ENCODE results near the gene E2F4. TPM values are rescaled to one million over a fixed set of nuclear protein-coding genes. Genes with fewer than 3 reads are reported as not detected.

E2F4 gene
- total and polyA plus RNA-seq, 9 of the 15 experiments (the other 6 are each of a cell fraction or from before 2014, with no cell fraction given): 9.7 to 139 (median 106) TPM

GRCh38 chr16:67183627-67184452 is 8.1 kb upstream of the E2F4 start, which contains the start of gene MATCAP1 (continued):
- TF ChIP-seq ARID4B (CRISPR knock-in tag; IDR thresholded peaks at IDR 0.05) (peak; percentile 60; the same call in 1 of the 2 replicates), SOX6 (IDR thresholded peaks at IDR 0.05) (peak; percentile 75; the same call in 1 of the 2 replicates), ZBTB5 (IDR thresholded peaks at IDR 0.05) (no peak), PHF8 (IDR thresholded peaks at IDR 0.05; ENCODE audit: borderline replicate concordance, low read length) (peak; percentile 84; the same call in 1 of the 2 replicates), NCOA1 (IDR thresholded peaks at IDR 0.05; ENCODE audit: low read depth) (no peak; the same call in 1 of the 2 replicates), FIP1L1 (IDR thresholded peaks at IDR 0.05; ENCODE audit: low read depth, low read length, poor library complexity, severe bottlenecking) (peak; percentile 71), MAZ (CRISPR knock-in tag; conservative IDR thresholded peaks at IDR 0.05 in 1 of 2, IDR thresholded peaks at IDR 0.05 in 1 of 2) (peak; percentile 79 to 84), FOXJ3 (CRISPR knock-in tag; IDR thresholded peaks at IDR 0.05) (no peak), MCM3 (IDR thresholded peaks at IDR 0.05) (no peak), ZNF551 (CRISPR knock-in tag; IDR thresholded peaks at IDR 0.05) (no peak), CXXC5 (CRISPR knock-in tag; IDR thresholded peaks at IDR 0.05) (peak; percentile 87), HMGN3 (IDR thresholded peaks at IDR 0.05; ENCODE audit: borderline replicate concordance, extremely low read depth, insufficient read length, low read depth, low read length) (peak; percentile 73), SREBF1 (IDR thresholded peaks at IDR 0.05; ENCODE audit: borderline replicate concordance, low read depth, low read length) (no peak), NEUROD1 (IDR thresholded peaks at IDR 0.05; ENCODE audit: borderline replicate concordance, low read depth, low read length, partially characterized antibody) (peak; percentile 82), KLF10 (CRISPR knock-in tag; IDR thresholded peaks at IDR 0.05) (no peak), SAP30 (IDR thresholded peaks at IDR 0.05; ENCODE audit: borderline replicate concordance, insufficient read depth, low read depth, low read length, poor library complexity, severe bottlenecking) (peak; percentile 52)
- TF ChIP-seq, protein P1, sequence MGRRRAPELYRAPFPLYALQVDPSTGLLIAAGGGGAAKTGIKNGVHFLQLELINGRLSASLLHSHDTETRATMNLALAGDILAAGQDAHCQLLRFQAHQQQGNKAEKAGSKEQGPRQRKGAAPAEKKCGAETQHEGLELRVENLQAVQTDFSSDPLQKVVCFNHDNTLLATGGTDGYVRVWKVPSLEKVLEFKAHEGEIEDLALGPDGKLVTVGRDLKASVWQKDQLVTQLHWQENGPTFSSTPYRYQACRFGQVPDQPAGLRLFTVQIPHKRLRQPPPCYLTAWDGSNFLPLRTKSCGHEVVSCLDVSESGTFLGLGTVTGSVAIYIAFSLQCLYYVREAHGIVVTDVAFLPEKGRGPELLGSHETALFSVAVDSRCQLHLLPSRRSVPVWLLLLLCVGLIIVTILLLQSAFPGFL (CRISPR knock-in tag; IDR thresholded peaks at IDR 0.05): no peak
- TF ChIP-seq, protein P2, sequence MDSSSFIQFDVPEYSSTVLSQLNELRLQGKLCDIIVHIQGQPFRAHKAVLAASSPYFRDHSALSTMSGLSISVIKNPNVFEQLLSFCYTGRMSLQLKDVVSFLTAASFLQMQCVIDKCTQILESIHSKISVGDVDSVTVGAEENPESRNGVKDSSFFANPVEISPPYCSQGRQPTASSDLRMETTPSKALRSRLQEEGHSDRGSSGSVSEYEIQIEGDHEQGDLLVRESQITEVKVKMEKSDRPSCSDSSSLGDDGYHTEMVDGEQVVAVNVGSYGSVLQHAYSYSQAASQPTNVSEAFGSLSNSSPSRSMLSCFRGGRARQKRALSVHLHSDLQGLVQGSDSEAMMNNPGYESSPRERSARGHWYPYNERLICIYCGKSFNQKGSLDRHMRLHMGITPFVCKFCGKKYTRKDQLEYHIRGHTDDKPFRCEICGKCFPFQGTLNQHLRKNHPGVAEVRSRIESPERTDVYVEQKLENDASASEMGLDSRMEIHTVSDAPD (CRISPR knock-in tag; IDR thresholded peaks at IDR 0.05): no peak
